ENCODE results near the gene APOBEC3C.
"Not testable (repeated sequence)": the region's sequence is repeated elsewhere in the genome, so short reads cannot be mapped to it uniquely, and the experiment has no call there.

APOBEC3C gene

DNA sequence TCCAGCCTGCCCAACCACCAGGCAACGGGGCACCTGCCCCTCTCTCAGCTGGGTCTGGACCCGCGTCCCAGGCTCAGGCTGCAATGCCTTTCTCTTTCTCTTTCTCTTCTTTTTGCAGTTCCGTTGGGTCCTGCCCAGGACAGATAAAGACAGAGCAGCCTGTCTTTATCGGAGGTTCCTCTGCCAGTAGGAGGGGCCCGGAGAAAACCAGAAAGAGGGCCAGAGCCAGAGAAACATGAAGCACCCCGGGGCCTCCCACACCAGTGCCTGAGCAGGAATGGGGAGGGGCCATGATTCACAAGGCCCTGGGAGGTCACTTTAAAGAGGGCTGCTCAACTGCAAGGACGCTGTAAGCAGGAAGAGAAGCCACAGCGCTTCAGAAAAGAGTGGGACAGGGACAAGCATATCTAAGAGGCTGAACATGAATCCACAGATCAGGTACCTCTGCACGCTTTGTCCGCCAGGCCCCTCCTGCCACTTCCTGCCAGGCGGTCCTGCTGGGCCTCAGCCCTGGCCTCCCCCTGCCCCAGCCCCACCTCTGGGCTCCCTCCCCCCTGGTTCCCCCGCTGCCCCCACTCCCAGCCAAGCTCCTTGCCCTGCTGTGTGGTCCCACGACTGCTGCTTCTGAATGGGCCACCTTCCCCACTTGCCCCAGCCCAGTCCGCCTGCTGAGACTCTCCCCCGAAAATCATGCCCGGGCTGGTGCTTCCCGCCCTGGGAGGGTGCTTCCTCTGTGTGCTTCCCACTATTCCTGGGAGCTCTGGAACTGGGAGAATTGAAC lies at the start of gene APOBEC3C:
Gene APOBEC3C, plus strand, starts transcription at position 316 of the 781 bp plus-strand sequence. Its CDS starts 106 bp downstream, at position 422.
- DNase-seq = peak; percentile 92

- DNase-seq = no peak
Observed at GRCh38 chr22:38964306-38964705, 49.8 kb upstream of the APOBEC3C start.

DNA sequence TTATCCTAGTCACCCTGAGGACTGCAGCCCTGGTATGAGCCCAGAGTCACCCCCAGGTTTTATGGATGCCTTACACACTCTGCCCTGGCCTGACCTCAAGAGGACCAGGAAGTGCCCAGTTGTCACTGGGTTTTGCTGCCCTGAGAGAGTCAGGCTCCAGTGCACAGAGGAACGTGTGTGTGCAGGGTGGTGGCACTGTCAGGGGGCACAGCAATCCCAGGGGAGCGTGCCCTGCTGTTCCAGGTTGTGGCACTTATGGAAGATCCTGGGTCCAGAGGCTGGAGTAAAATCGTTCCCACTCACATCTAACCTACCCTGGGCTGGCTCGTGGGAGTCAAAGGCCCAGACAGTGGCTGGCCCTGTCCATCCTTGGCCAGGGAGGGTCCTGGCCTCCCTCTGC lies 49.1 kb upstream of the APOBEC3C start:
- no peak for DNase-seq

GRCh38 chr22:38965614-38966379 lies 48.3 kb upstream of the APOBEC3C start:
- DNase-seq = no peak

- DNase-seq = no peak
Observed at GRCh38 chr22:38966380-38966702, 47.7 kb upstream of the APOBEC3C start.

- DNase-seq = no peak
Observed at GRCh38 chr22:38966942-38967341, 47.1 kb upstream of the APOBEC3C start.

DNA sequence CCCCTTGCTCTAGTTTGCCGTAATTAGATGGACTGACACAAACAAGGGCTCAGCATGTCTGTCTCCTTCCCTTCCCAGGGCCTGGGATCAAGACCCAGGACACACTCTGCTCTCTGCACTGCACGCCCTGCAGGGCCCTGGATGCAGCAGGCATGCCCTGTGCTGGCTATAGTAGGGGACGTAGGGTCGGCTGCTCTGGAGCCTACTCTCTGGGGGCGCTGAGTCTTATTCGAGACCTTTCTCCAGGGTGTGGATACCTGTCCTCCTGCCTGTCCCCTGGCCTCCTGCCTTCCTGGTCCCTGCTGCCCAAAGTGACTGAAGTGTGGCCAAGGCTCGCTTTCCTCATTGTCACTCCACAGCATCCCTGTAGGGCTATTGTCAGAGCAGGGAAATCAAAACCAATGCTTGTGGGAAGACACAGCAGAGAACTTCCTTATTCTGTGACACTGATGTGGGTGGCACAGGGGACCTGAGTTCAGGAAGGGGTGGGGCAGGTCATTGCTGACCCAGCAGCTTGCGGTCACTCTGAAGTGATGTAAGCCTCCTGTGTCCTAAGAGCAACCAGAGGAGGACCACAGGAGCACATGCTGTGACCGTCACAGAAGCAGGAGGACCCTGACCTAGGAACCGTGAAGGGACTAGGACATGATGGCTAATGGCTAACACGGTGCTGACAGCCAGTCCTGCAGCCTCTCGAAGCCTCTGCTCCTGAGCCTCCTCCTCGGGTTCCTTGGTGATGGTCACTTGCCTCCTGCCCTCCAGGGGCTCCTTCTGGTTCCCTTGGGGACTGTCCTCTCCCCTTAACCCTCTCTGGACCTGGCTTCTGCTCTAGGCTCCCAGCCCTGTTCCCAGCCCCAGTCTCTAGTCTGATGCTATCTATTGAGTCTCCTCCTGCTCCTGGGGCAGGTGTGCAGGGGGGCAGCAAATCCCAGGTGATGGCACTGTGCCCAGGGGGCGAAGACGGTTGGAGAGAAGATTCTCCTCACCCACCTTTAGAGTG lies 46.3 kb upstream of the APOBEC3C start:
- DNase-seq = peak; percentile 6

- DNase-seq = no peak
Observed at GRCh38 chr22:38968801-38969200, 45.3 kb upstream of the APOBEC3C start.

- no peak for DNase-seq
Observed at GRCh38 chr22:38970551-38970950, 43.5 kb upstream of the APOBEC3C start.

DNA sequence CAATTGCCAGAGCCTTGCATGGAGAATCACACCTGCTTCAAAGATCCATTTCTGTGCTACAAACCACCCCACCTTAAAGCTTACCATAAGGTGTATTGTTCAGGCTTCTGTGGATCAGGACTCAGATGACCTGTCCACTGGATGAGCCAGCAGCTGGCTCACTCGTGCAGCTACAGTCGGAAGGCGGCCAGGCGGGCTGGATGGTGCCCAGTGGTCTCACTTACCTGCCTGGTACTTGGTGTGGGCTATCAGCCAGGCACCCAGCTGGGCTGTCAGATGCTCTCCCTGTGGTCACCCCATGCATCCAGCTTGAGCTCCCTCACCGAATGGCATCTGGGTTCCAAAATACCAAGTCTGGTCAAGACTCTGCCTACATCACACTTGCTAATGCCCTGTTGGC lies 42.9 kb upstream of the APOBEC3C start:
- no peak for DNase-seq

DNA sequence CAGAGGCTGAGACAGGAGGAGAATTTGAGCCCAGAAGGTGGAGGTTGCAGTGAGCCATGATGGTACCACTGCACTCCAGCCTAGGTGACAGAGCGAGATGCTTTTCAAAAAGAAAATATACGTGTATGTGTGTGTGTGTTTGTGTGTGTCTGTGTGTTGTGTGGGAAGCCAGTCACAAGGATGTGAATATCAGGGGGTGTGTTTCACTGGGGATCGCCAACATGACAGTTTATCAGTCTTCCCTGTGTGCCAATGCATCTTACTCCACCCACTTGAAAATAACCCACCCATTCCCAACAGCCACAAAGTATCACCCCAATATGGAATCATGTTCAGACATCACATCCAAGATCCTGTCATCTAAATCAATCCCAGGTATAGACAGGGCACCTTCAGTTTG lies 42.3 kb upstream of the APOBEC3C start:
- DNase-seq = no peak

DNA sequence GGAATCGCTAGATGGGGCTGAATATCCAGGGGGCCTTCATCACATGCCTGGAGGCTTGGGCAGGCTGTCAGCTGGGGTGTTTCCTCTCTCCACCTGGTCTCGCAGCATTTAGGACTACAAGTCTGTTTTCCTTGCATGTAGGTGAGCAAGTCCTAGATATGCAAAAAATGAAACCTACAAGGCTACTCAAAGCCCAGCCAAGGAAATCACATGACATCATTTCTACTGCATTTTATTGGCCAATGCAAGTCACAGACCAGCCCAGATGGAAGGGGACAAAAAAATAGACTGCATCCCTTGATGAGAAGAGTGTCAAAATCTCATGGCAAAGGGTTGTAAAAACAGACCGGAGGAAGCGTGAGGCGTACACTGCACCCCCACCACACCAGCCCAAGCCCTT lies 41.5 kb upstream of the APOBEC3C start:
- DNase-seq = no peak

- peak; percentile 58 for DNase-seq
Observed at GRCh38 chr22:38973289-38974169, 40.5 kb upstream of the APOBEC3C start.

GRCh38 chr22:38974170-38974825 lies 39.8 kb upstream of the APOBEC3C start:
- no peak for DNase-seq

DNA sequence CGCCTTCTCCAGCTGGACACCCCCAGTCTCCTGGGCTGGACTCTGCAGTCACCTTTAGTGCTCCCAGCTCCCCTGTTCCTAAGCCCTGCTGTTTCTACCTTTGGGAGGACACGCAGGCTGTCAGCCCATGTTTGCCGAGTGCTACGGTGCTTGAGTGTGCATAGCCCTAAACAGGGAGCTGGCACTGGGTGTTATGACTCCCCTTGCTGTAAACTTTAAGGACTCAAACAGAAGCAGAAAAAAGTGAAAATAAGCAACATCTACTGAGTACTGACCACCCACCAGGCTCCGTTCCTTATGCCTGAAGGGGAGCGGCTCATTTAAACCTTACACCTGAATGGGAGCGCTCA lies 39.3 kb upstream of the APOBEC3C start:
- no peak for DNase-seq

DNA sequence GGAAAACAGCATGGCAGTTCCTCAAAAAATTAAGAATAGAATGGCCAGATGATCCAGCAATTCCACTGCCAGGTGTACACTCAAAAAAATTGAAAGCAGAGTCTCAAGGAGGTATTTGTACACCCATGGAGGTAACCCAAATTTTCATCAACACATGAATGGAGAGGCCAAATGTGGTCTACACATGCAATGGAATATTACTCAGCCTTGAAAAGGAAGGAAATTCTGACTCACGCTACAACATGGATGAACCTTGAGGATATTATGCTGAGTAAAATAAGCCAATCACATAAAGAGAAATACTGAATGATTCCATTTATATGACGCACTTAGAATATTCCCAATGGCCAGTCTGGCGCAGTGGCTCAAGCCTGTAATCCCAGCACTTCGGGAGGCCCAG lies 36.8 kb upstream of the APOBEC3C start:
- not testable (repeated sequence) for DNase-seq

DNA sequence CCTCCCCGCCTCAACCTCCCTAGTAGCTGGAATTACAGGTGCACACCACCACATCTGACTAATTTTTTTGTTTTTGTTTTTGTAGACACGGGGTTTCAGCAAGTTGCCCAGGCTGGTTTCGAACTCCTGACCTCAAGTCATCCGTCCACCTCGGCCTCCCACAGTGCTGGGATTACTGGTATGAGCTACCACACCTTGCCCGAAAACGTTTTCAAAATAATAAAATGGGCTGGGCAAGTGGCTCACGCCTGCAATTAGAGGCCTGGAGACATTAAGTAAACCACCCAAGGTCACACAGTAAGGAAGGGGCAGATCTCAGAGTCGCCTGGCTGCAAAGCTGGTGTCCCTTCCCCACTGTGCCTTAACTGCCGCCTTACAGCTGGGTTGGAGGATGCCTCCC lies 33.5 kb upstream of the APOBEC3C start:
- DNase-seq = not testable (repeated sequence)

- no peak for DNase-seq
Observed at GRCh38 chr22:38981005-38981991, 32.8 kb upstream of the APOBEC3C start.

DNA sequence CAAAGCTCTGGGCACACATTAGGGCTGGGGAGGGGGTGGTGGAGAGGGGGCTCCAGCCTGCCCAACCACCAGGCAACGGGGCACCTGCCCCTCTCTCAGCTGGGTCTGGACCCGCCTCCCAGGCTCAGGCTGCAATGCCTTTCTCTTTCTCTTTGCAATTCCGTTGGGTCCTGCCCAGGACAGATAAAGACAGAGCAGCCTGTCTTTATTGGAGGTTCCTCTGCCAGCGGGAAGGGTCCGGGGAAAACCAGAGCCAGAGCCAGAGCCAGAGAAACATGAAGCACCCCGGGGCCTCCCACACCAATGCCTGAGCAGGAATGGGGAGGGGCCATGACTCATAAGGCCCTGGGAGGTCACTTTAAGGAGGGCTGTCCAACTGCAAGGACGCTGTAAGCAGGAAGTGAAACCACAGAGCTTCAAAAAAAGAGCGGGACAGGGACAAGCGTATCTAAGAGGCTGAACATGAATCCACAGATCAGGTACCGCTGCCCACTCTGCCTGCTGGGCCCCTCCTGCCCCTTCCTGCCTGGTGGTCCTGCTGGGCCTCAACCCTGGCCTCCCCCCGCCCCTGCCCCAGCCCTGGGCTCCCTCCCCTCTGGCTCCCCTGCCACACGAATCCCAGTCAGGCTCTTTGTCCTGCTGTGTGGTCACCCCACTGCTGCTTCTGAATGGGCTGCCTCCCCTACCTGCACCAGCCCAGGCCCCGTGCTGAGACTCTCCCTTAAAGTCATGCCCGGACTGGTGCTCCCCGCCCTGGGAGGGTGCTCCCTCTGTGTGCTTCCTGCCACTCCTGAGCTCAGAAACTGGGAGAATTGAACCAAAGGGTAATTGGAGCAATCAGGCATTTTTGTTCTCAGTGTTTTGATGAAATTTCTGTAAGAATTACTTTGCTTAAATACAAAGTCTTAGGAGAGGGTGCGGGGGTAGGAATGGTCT lies 31.8 kb upstream of the APOBEC3C start, which contains the start of gene APOBEC3B:
Gene APOBEC3B, plus strand, starts transcription at position 356 of the 936 bp plus-strand sequence. Its CDS starts 107 bp downstream, at position 463.
- DNase-seq = peak; percentile 85
